Pons (tissue), 1 donor: Measurements from ENCODE around the gene RSPO3.

Source experiments
- DNase-seq: peaks from one replicate; pipeline ENCODE4 v3.0.0-alpha.2; 2016; ENCODE audit warnings: low spot score

Gene RSPO3

GRCh38 chr6:127162836-127163235 is 44.4 kb downstream of the RSPO3 start:
- no peak for DNase-seq

GRCh38 chr6:127164036-127164435 is 45.6 kb downstream of the RSPO3 start:
- DNase-seq = no peak

DNA sequence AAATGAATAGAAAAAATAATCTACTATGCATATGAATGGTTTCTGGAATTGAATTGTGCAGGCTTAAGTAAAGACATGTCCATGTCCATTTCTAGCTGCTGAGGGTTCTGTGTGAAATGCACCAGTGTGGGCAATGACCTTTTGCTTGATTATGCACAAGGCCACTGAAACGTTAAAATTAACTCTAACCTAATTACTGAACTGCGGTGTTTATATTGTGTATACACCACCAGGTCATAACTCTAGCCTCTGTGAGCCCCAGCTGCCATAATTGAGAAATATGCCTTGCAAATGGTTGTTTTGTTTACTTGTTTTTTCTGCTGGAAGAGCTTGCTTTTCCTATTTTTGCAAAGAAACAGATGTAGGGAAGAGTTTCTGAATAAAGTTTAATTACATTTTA is 46.1 kb downstream of the RSPO3 start:
- no peak for DNase-seq

DNA sequence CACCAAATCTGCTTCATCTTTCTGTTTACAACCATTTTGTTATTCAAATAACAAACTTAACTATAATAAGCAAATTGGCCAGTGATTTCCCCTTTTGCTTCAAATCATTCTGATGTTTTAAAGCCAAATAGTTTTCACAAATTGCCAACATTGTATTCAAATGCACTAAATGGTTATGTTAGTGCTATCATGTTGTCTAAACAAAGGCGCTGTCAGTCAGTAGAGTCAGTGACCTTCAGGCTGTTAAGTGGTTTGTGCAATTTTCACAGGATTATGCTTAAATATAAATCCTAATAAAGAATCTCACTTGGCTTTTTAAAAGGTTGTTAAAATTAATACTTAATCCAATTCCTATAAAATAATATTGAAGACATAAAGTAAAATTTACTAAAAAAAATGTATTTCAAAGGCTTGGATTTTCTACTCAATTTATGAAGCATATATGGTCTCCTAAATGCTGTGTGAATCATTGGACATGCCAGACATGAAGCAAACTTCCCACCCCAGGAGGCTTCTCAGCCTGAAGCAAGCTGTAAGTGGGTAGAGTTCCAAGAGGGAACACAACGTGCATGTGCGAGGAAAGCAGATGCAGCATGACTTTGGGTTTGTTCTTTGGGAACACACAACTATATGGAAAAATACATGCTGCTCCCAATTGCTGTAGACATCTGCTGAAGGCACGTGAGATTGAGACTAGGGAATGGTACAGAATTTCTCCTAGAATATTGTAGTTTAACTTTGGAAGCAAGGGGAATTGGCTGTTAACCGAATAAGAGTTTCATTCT is 54.9 kb downstream of the RSPO3 start:
- DNase-seq = no peak

- DNase-seq = no peak
These were observed 57.7 kb downstream of the RSPO3 start for GRCh38 chr6:127176146-127176545.

DNA sequence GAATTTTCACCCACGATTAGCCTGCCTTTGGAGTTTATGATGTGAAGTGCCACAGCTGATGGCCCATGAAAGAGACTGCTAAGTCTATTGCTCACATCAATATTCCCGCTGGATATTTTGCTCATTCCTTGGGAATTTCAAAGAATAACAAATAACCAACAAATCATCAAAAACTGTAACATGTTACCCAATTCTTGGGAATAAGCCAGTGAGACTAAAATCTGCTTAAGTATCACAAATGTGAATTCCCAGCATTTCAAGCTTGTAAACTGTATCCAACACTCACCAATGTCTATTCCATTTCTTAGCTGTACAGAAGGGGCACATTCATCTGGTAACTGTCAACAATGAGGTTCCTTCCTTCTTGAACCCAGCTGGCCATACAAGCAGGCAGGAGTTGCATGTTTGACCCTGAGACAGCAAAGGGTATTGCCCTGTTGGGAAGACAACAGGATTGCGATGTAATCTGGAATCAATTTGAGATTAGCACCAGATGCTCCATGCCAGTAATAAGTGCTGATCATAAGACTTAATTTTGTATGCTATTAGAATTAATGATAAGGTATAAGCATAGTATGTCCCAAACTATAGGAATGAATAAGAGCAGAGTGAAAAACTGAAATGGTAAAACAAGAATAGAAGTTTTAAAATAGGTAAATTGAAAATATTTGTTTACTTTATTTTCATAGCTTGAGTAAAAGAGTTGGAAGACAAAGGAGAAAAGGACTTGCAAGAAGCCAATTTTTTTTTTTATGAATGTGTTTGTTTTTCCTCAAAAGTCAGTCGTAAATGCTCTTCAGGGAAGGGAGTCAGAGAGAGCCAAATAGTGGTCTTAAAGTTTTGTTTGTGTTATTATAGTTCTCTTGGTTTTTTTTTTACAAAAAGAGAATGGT is 58.8 kb downstream of the RSPO3 start:
- no peak for DNase-seq

GRCh38 chr6:127177923-127178231 is 59.4 kb downstream of the RSPO3 start:
- DNase-seq = no peak

DNA sequence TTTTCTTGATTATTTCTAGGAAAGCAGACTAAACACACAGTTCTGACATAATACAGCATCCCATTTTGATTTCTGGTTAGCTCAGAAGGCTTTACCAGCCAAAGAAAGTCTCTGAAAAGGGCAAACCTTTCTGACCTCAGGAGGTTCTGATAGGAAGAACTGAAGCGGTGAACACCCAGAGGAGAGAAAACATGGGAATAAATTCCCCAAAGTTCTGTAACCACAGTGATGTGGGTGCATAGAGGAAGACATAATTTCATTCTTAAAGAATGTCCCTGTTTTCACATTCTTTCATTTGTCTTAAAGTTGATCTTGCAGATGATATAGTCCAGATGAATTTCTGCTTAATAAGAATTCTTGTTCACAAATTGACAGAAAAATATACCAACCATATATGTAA is 60.3 kb downstream of the RSPO3 start:
- DNase-seq = no peak

- DNase-seq = no peak
These were observed 62.0 kb downstream of the RSPO3 start for GRCh38 chr6:127180426-127180825.

- DNase-seq = no peak
These were observed 64.0 kb downstream of the RSPO3 start for GRCh38 chr6:127182501-127182900.

GRCh38 chr6:127185437-127185995 is 67.0 kb downstream of the RSPO3 start:
- DNase-seq = no peak

- DNase-seq = peak; percentile 14
These were observed 68.4 kb downstream of the RSPO3 start for GRCh38 chr6:127186889-127187288.

GRCh38 chr6:127188744-127189143 is 70.3 kb downstream of the RSPO3 start:
- no peak for DNase-seq

- DNase-seq = peak; percentile 13
These were observed 72.1 kb downstream of the RSPO3 start for GRCh38 chr6:127190552-127190951.

DNA sequence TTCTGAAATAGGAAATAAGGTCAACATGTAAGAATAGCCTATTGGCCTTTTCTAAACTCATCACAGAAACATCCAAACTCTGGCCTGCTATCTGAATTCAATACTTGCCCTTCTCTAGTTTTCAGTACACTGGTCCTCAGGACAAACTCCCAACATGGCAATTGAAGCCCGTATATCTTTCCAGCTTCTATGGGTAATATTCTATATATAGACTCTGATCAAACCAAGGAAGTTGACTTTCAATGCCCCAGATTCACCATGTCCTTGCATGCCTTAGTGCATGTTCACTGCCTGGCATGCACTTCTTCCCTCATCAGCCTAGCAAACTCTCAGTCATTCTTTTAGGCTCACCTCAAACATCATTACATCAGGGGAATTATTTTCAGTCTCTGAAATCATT is 73.2 kb downstream of the RSPO3 start:
- no peak for DNase-seq

- DNase-seq = no peak
These were observed 74.6 kb downstream of the RSPO3 start for GRCh38 chr6:127192911-127193541.

GRCh38 chr6:127195833-127196232 is 77.4 kb downstream of the RSPO3 start:
- no peak for DNase-seq

DNA sequence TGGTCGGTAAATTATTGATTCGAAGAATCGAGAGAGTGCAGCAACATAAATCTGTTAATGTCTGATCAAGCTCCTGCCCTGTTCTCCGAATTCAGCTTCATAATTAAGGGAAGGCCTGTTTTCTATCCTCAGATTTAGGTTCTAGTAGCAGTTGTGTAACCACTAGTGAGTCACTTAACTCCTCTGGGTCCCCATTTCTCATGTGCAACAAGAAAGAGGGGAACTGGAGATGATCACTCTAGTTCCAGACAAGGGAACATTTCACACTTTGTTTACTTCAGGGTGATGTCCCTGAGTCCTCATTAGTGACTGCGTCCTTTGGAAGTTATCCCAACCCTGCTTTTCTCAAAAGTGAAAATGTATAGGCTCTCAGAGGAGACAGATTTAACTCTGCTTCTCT is 80.1 kb downstream of the RSPO3 start:
- no peak for DNase-seq

DNA sequence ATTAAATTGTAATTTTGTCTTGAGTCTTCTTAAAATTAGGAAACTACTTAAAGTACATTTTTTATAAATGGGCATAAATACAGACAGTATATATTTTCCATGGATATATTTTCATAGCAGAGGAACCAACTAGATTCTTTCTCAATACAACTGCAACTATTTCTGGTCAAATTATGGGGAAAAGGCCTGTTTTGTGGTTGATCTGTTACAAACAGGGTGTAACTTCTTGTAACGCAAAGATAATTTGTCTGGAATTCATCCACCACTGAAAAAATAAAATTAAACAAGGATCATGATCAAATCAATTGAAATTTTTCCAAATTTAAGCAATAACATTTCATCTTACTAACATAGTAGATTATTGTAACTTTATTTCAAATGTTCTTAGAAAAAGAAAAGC is 81.0 kb downstream of the RSPO3 start:
- no peak for DNase-seq

- no peak for DNase-seq
These were observed 81.6 kb downstream of the RSPO3 start for GRCh38 chr6:127200114-127200513.

GRCh38 chr6:127201321-127201720 is 82.8 kb downstream of the RSPO3 start:
- no peak for DNase-seq

GRCh38 chr6:127202676-127203075 is 84.2 kb downstream of the RSPO3 start:
- no peak for DNase-seq

- DNase-seq = no peak
These were observed 85.8 kb downstream of the RSPO3 start for GRCh38 chr6:127204281-127204680.
